Measurements from ENCODE around the gene TMEM178B.

The TMEM178B gene

GRCh38 chr7:141202535-141202934 is 128.7 kb downstream of the TMEM178B start:
- ChIA-PET CTCF (no interaction called here), POLR2A (ENCODE audit: low non-redundant PET) (no interaction called here)
- H3K27ac ChIP-seq, result no peak overlapping the region
- TF ChIP-seq CTCF (conservative IDR thresholded peaks at IDR 0.05; ENCODE audit: low read depth), result no peak
- no peak for DNase-seq (ENCODE audit: low spot score)

DNA sequence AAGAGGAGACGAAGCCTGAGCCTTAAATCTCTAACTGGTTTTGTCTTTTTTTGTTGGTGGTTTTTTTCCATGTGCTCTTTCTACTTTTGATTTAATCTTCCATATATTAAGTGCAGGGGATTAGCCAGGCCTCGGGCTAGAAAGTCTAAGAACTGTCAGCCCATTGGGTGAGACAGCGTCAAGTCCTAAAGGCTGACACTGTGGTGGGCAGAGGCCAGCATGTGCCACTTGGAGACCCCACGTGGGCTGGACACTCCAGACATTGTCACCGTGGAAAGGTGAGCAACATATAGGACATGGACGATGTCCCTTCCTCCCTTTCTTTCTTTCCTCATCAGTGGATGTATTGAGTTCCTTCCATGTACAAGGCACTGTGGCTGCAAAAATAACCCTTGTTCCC is 129.3 kb downstream of the TMEM178B start:
- CTCF ChIA-PET, result no interaction called here
- no peak for DNase-seq (ENCODE audit: low spot score)
- TF ChIP-seq CTCF (conservative IDR thresholded peaks at IDR 0.05; ENCODE audit: low read depth), result no peak
- POLR2A ChIA-PET (ENCODE audit: low non-redundant PET), result no interaction called here
- H3K27ac ChIP-seq, result no peak overlapping the region

DNA sequence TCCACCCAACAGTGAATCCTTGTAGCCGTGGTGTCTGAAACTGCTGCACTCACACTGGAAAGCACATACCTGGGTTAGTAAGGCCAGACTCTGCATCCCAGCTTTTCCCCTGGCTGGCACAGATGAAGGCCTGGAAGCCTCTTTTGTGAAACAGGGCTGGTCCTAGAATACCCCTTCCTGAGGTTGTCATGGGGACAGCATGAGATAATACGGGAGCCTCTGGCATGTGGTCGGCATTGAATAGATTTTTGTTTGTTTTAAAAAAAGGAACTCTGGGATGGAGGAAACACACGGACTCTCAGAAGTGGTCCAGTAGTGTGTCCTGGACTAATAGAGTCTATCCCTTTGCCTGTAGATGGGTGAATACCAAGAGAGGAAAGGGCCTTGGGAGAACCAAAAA is 129.7 kb downstream of the TMEM178B start:
- TF ChIP-seq CTCF (conservative IDR thresholded peaks at IDR 0.05; ENCODE audit: low read depth), result no peak
- H3K27ac ChIP-seq, result no peak overlapping the region
- ChIA-PET POLR2A (ENCODE audit: low non-redundant PET) (no interaction called here), CTCF (no interaction called here)
- no peak for DNase-seq (ENCODE audit: low spot score)

DNA sequence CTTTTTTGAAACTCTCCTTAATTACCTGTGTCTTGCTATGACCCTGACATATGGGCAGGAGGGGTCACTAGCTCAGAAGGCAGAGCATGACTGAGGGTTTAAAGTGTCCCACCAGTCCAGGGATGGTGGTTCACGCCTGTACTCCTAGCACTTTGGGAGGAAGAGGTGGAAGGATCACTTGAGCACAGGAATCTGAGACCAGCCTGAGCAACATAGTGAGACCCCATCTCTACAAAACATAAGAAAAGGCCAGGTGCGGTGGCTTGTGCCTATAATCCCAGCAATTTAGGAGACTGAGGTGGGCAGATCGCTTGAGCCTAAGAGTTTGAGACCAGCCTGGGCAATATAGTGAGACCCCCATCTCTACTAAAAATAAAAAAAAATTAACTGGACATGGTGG is 133.8 kb downstream of the TMEM178B start:
- CTCF ChIA-PET, result no interaction called here
- no peak overlapping the region for H3K27ac ChIP-seq

GRCh38 chr7:141208539-141208938 is 134.7 kb downstream of the TMEM178B start:
- ChIA-PET POLR2A (ENCODE audit: low non-redundant PET) (no interaction called here), CTCF (no interaction called here)
- no peak for TF ChIP-seq CTCF (conservative IDR thresholded peaks at IDR 0.05; ENCODE audit: low read depth)
- DNase-seq (ENCODE audit: low spot score), result no peak
- no peak overlapping the region for H3K27ac ChIP-seq

More for the DNA sequence above, 133.8 kb downstream of the TMEM178B start:
- TF ChIP-seq CTCF (conservative IDR thresholded peaks at IDR 0.05; ENCODE audit: low read depth), result no peak
- no peak for DNase-seq (ENCODE audit: low spot score)
- POLR2A ChIA-PET (ENCODE audit: low non-redundant PET), result no interaction called here

DNA sequence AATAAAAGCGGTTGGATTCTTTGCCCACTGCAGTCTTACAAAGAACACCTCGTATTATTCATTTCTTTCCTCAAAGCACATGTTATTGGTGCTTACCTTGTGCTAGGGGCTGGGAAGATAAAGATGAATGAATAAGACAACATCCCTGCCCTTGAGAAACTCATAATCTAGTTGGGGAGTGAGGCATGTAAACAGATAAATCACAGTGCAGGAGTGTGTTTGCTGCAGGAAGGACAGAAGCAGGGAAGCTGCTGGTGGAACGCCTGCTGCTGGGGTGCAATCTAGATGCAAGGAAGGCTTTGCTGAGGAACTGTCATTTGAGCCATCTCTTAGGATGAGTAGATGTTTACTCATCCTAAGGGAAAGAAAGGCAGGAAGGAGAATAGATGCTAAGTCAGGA is 135.6 kb downstream of the TMEM178B start:
- TF ChIP-seq CTCF (conservative IDR thresholded peaks at IDR 0.05; ENCODE audit: low read depth), result no peak
- ChIA-PET CTCF (no interaction called here), POLR2A (ENCODE audit: low non-redundant PET) (no interaction called here)

DNA sequence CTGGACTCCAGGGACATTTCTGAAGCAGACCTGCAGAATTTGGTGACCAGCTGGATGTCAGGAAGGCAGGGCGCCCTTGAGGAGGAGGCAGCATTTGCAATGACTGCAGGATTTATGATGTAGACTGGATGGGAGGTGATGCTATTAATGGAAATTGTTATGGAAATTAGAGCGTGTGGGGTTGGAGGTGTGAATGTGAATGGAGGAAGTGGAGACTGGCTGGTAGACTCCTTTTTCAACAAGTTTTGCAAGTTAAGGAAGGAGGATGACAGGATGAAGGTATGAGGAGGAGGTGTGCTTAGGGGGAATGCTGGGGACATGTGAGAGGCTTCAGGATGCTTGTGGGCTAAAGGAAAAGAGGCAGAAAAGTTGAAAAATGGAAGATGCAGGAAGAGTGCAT is 137.0 kb downstream of the TMEM178B start:
- POLR2A ChIA-PET (ENCODE audit: low non-redundant PET), result no interaction called here
- no peak for DNase-seq (ENCODE audit: low spot score)

More for the DNA sequence above, 135.6 kb downstream of the TMEM178B start:
- H3K27ac ChIP-seq, result no peak overlapping the region
- no peak for DNase-seq (ENCODE audit: low spot score)

More for the DNA sequence above, 137.0 kb downstream of the TMEM178B start:
- CTCF ChIA-PET, result no interaction called here
- TF ChIP-seq CTCF (conservative IDR thresholded peaks at IDR 0.05; ENCODE audit: low read depth), result no peak
- H3K27ac ChIP-seq, result no peak overlapping the region
